SK-N-SH treated with all-trans-retinoic acid at 6 μM for 48 hours (cell line): Measurements from ENCODE around the gene FAM135A.
"Not testable (repeated sequence)": the region's sequence is repeated elsewhere in the genome, so short reads cannot be mapped to it uniquely, and the experiment has no call there.

Experiments
- ATAC-seq: fragments of 200-7000 bp; cut with Tn5 transposase; 3 replicates; pipeline ENCODE4 v1.9.1; 2020; ENCODE audit warnings: mild to moderate bottlenecking, moderate library complexity
- CREB5 ChIP-seq: fragments of 250-450 bp; sonication (Bioruptor Pico); IDR thresholded peaks from 2 replicates; pipeline ENCODE4 v1.5.1; 2020; ENCODE audit warnings: low read depth, mild to moderate bottlenecking, moderate library complexity
- CSDC2 ChIP-seq: fragments of 250-450 bp; sonication (Bioruptor Pico); IDR thresholded peaks from 2 replicates; pipeline ENCODE4 v1.5.0; 2020; ENCODE audit warnings: mild to moderate bottlenecking, moderate library complexity
- CSRNP3 ChIP-seq: fragments of 250-450 bp; sonication (Bioruptor Pico); IDR thresholded peaks from 2 replicates; pipeline ENCODE4 v1.5.1; 2021; ENCODE audit warnings: mild to moderate bottlenecking, moderate library complexity
- ESRRG ChIP-seq: fragments of 250-450 bp; sonication (Bioruptor Pico); IDR thresholded peaks from 2 replicates; pipeline ENCODE4 v1.6.1; 2021; ENCODE audit warnings: mild to moderate bottlenecking
- GLIS3 ChIP-seq: fragments of 250-450 bp; sonication (Bioruptor Pico); IDR thresholded peaks from 2 replicates; pipeline ENCODE4 v1.5.0; 2020; ENCODE audit warnings: mild to moderate bottlenecking, moderate library complexity
- ISL1 ChIP-seq: fragments of 250-450 bp; sonication (Bioruptor Pico); IDR thresholded peaks from 2 replicates; pipeline ENCODE4 v2.1.2; 2022; ENCODE audit warnings: mild to moderate bottlenecking, moderate library complexity
- OSR1 ChIP-seq: fragments of 250-450 bp; sonication (Bioruptor Pico); IDR thresholded peaks from 2 replicates; pipeline ENCODE4 v1.8.0; 2022; ENCODE audit warnings: moderate library complexity, mild to moderate bottlenecking, inconsistent platforms
- PATZ1 ChIP-seq: fragments of 250-450 bp; sonication (Bioruptor Pico); IDR thresholded peaks from 2 replicates; pipeline ENCODE4 v1.8.0; 2020; ENCODE audit warnings: mild to moderate bottlenecking, moderate library complexity, borderline replicate concordance
- POU6F1 ChIP-seq: fragments of 250-450 bp; sonication (Bioruptor Pico); IDR thresholded peaks from 2 replicates; pipeline ENCODE4 v1.8.0; 2021; ENCODE audit warnings: low read depth, mild to moderate bottlenecking, moderate library complexity, borderline replicate concordance
- PPARA ChIP-seq: fragments of 250-450 bp; sonication (Bioruptor Pico); IDR thresholded peaks from 2 replicates; pipeline ENCODE4 v1.5.0; 2020; ENCODE audit warnings: mild to moderate bottlenecking, borderline replicate concordance
- RARB ChIP-seq: fragments of 250-450 bp; sonication (Bioruptor Pico); IDR thresholded peaks from 2 replicates; pipeline ENCODE4 v1.8.0; 2021; ENCODE audit warnings: mild to moderate bottlenecking, moderate library complexity
- SNAI2 ChIP-seq: fragments of 250-450 bp; sonication (Bioruptor Pico); IDR thresholded peaks from 2 replicates; pipeline ENCODE4 v1.5.0; 2020; ENCODE audit warnings: mild to moderate bottlenecking, moderate library complexity
- TCF4 ChIP-seq: fragments of 250-450 bp; sonication (Bioruptor Pico); IDR thresholded peaks from 2 replicates; pipeline ENCODE4 v1.8.0; 2021; ENCODE audit warnings: mild to moderate bottlenecking, moderate library complexity, borderline replicate concordance
- TOX ChIP-seq: fragments of 250-450 bp; sonication (Bioruptor Pico); IDR thresholded peaks from 2 replicates; pipeline ENCODE4 v1.8.0; 2021; ENCODE audit warnings: mild to moderate bottlenecking, moderate library complexity, borderline replicate concordance
- TSHZ2 ChIP-seq: fragments of 250-450 bp; sonication (Bioruptor Pico); IDR thresholded peaks from 2 replicates; pipeline ENCODE4 v1.5.0; 2020; ENCODE audit warnings: mild to moderate bottlenecking, moderate library complexity
- ZFP30 ChIP-seq: fragments of 450-650 bp; formaldehyde crosslinking; IDR thresholded peaks from 2 replicates; pipeline ENCODE4 v1.5.0; 2022; ENCODE audit warnings: mild to moderate bottlenecking, moderate library complexity
- ZNF565 ChIP-seq: fragments of 450-650 bp; formaldehyde crosslinking; conservative IDR thresholded peaks from 2 replicates; pipeline ENCODE4 v1.5.0; 2020; ENCODE audit warnings: low read depth, mild to moderate bottlenecking, moderate library complexity
- ZNF70 ChIP-seq: fragments of 450-650 bp; formaldehyde crosslinking; IDR thresholded peaks from 2 replicates; pipeline ENCODE4 v1.5.0; 2020; ENCODE audit warnings: mild to moderate bottlenecking, moderate library complexity
- ZNF8 ChIP-seq: fragments of 450-650 bp; formaldehyde crosslinking; IDR thresholded peaks from 2 replicates; pipeline ENCODE4 v1.5.0; 2020; ENCODE audit warnings: mild to moderate bottlenecking, moderate library complexity

FAM135A gene

GRCh38 chr6:70552974-70553373 lies 139.7 kb downstream of the FAM135A start:
- ATAC-seq: no peak
- TF ChIP-seq POU6F1 (CRISPR knock-in tag) (no peak), ZNF565 (no peak), ZNF70 (CRISPR knock-in tag) (no peak), CSDC2 (CRISPR knock-in tag) (no peak), ZFP30 (CRISPR knock-in tag) (no peak), TSHZ2 (no peak), TCF4 (CRISPR knock-in tag) (no peak), GLIS3 (CRISPR knock-in tag) (no peak)

GRCh38 chr6:70557998-70558397 lies 144.7 kb downstream of the FAM135A start:
- TF ChIP-seq TCF4 (CRISPR knock-in tag) (no peak), GLIS3 (CRISPR knock-in tag) (no peak), ZNF70 (CRISPR knock-in tag) (no peak), PATZ1 (CRISPR knock-in tag) (no peak), SNAI2 (CRISPR knock-in tag) (no peak), ESRRG (CRISPR knock-in tag) (no peak)
- no peak for ATAC-seq

- not testable (repeated sequence) for ATAC-seq
Measured at GRCh38 chr6:70562401-70562800, 149.1 kb downstream of the FAM135A start.

- ATAC-seq: no peak
- TF ChIP-seq CREB5 (CRISPR knock-in tag) (no peak), ZNF565 (no peak), POU6F1 (CRISPR knock-in tag) (no peak), ESRRG (CRISPR knock-in tag) (no peak), ISL1 (CRISPR knock-in tag) (no peak), TOX (CRISPR knock-in tag) (no peak), OSR1 (CRISPR knock-in tag) (no peak), CSRNP3 (CRISPR knock-in tag) (no peak), SNAI2 (CRISPR knock-in tag) (no peak), GLIS3 (CRISPR knock-in tag) (no peak), TSHZ2 (no peak), PATZ1 (CRISPR knock-in tag) (no peak), RARB (no peak), PPARA (CRISPR knock-in tag) (no peak), TCF4 (CRISPR knock-in tag) (no peak), ZNF70 (CRISPR knock-in tag) (no peak), ZNF8 (CRISPR knock-in tag) (no peak), ZFP30 (CRISPR knock-in tag) (no peak)
Measured at GRCh38 chr6:70563530-70563929, 150.2 kb downstream of the FAM135A start.
